Gastroesophageal sphincter (tissue), 4 donors: ENCODE data around the gene PMF1. TPM values are rescaled to one million over a fixed set of nuclear protein-coding genes. Genes with fewer than 3 reads are reported as not detected.

ENCODE experiments used
- ATAC-seq: fragments of 150-250 bp; one replicate; pipeline ENCODE4 v1.9.1; 2016; ENCODE audit warnings: mild to moderate bottlenecking, moderate library complexity
- H3K27ac ChIP-seq, 4 donors: fragments of 200-600 bp; sonication (generic) in 3 of 4; 1 replicate in 3 of 4; 2 replicates in 1 of 4; pipeline ENCODE4 v1.5.1; 2016 to 2019
- H3K27me3 ChIP-seq: fragments of 200-600 bp; sonication (generic); one replicate; pipeline ENCODE4 v1.5.1; 2019
- H3K36me3 ChIP-seq, 2 donors: fragments of 200-600 bp; sonication (generic); one replicate each; pipeline ENCODE4 v1.5.1; 2019; ENCODE audit warnings: control low read depth in 1 of 2
- H3K4me1 ChIP-seq, 3 donors: fragments of 200-600 bp; sonication (generic); 1 replicate in 2 of 3; 2 replicates in 1 of 3; pipeline ENCODE4 v1.5.1; 2016 to 2019; ENCODE audit warnings: control low read depth in 2 of 3
- H3K4me3 ChIP-seq, 2 donors: fragments of 200-600 bp; sonication (generic); one replicate each; pipeline ENCODE4 v1.5.1; 2019; ENCODE audit warnings: mild to moderate bottlenecking in 1 of 2, moderate library complexity in 1 of 2
- H3K9me3 ChIP-seq, 3 donors: fragments of 200-600 bp; sonication (generic); one replicate each; pipeline ENCODE4 v1.5.1; 2017 to 2019; ENCODE audit warnings: control low read depth in 2 of 3
- CTCF ChIP-seq, 4 experiments: fragments of 200-600 bp in 2 of 4; fragments of 450-650 bp in 2 of 4; sonication (generic) in 1 of 4; IDR thresholded peaks; one replicate each; pipeline ENCODE4 v1.5.1; 2017 to 2019; ENCODE audit warnings: antibody characterized with exemption in 4 of 4, mild to moderate bottlenecking in 2 of 4, moderate library complexity in 2 of 4
- EP300 ChIP-seq: sonication (generic); formaldehyde crosslinking; IDR thresholded peaks from one replicate; pipeline ENCODE4 v1.6.1; 2017; ENCODE audit warnings: antibody characterized with exemption, mild to moderate bottlenecking
- POLR2A ChIP-seq, 2 donors: fragments of 450-650 bp; IDR thresholded peaks; one replicate each; pipeline ENCODE4 v1.6.1; 2017; ENCODE audit warnings: antibody characterized with exemption in 2 of 2, mild to moderate bottlenecking in 2 of 2, moderate library complexity in 1 of 2
- POLR2AphosphoS5 ChIP-seq: sonication (generic); formaldehyde crosslinking; IDR thresholded peaks from one replicate; pipeline ENCODE4 v1.6.1; 2017; ENCODE audit warnings: antibody characterized with exemption
- WGBS, 2 donors: methylation state at CpG; one replicate each; pipeline ENCODE4 v1.1.5; 2018; ENCODE audit warnings: low coverage in 1 of 2; 5-methylcytosine and 5-hydroxymethylcytosine counted together
- total RNA-seq, 4 donors: library from RNA; depleted of rRNA; stranded (reverse); fragments of >200 nt; gene quantifications; one replicate each; pipeline ENCODE4 v1.1.0, GENCODE V29; 2016

PMF1 gene
- total RNA-seq, 4 donors from 2014 or later: 49.3 to 58.9 (median 51.8) TPM

GRCh38 chr1:156217871-156218270 is 5.1 kb downstream of the PMF1 start:
- Histone ChIP-seq H3K27me3 (no peaks in the 10 kb centered on the region), H3K4me1 (peaks cover 0 to 40% (median 7%) of the 10 kb centered on the region in 3 donors), H3K36me3 (peaks cover 0 to 39% of the 10 kb centered on the region in 2 donors), H3K9me3 (no peaks in the 10 kb centered on the region), H3K27ac (peak overlapping the region in 3 of 4 donors; percentile 12 to 61 (median 39)), H3K4me3 (no peak overlapping the region)
- no peak for ATAC-seq
- WGBS, 2 donors: 30 to 70% methylated on average over 2 of the region's 2 CpGs
- TF ChIP-seq EP300: no peak
- no peak for TF ChIP-seq CTCF (IDR thresholded peaks at IDR 0.05)
- no peak for TF ChIP-seq POLR2A (IDR thresholded peaks at IDR 0.05)
- peak; percentile 59 for TF ChIP-seq POLR2AphosphoS5

- TF ChIP-seq POLR2A (IDR thresholded peaks at IDR 0.05) (no peak), POLR2AphosphoS5 (no peak), EP300 (no peak), CTCF (IDR thresholded peaks at IDR 0.05) (no peak)
- WGBS, 2 donors: 96 to 100% methylated on average over 5 to 6 of the region's 9 CpGs
Observed at GRCh38 chr1:156220226-156220625, 7.4 kb downstream of the PMF1 start.

GRCh38 chr1:156221986-156222692 is 9.3 kb downstream of the PMF1 start:
- ATAC-seq: no peak
- H3K4me3 ChIP-seq: no peak overlapping the region
- TF ChIP-seq EP300 (no peak), CTCF (IDR thresholded peaks at IDR 0.05) (no peak), POLR2AphosphoS5 (no peak), POLR2A (IDR thresholded peaks at IDR 0.05) (no peak)
- H3K27ac ChIP-seq: no peak overlapping the region
- H3K9me3 ChIP-seq: no peaks in the 10 kb centered on the region
- H3K4me1 ChIP-seq: peaks cover 0 to 28% (median 0%) of the 10 kb centered on the region in 3 donors
- 87 to 90% methylated on average over 2 to 8 of the region's 13 CpGs for WGBS, 2 donors
- H3K27me3 ChIP-seq: no peaks in the 10 kb centered on the region
- peaks cover 0 to 67% of the 10 kb centered on the region in 2 donors for H3K36me3 ChIP-seq

More at GRCh38 chr1:156220226-156220625, 7.4 kb downstream of the PMF1 start:
- Histone ChIP-seq H3K27ac (no peak overlapping the region), H3K4me1 (peaks cover 0 to 28% (median 0%) of the 10 kb centered on the region in 3 donors), H3K4me3 (no peak overlapping the region), H3K9me3 (no peaks in the 10 kb centered on the region), H3K27me3 (no peaks in the 10 kb centered on the region), H3K36me3 (peaks cover 0 to 59% of the 10 kb centered on the region in 2 donors)
- ATAC-seq: no peak

GRCh38 chr1:156225677-156226014 is 12.8 kb downstream of the PMF1 start:
- H3K9me3 ChIP-seq: no peaks in the 10 kb centered on the region
- TF ChIP-seq CTCF (IDR thresholded peaks at IDR 0.05): no peak
- no peak for TF ChIP-seq EP300
- no peak for TF ChIP-seq POLR2A (IDR thresholded peaks at IDR 0.05)
- no peak for TF ChIP-seq POLR2AphosphoS5
- peaks cover 0 to 71% of the 10 kb centered on the region in 2 donors for H3K36me3 ChIP-seq
- H3K27ac ChIP-seq: no peak overlapping the region
- peaks cover 0 to 28% (median 0%) of the 10 kb centered on the region in 3 donors for H3K4me1 ChIP-seq
- H3K27me3 ChIP-seq: no peaks in the 10 kb centered on the region
- WGBS, 2 donors: 0 to 14% methylated on average over 2 of the region's 2 CpGs
- no peak for ATAC-seq
- H3K4me3 ChIP-seq: no peak overlapping the region

GRCh38 chr1:156226116-156226538 is 13.3 kb downstream of the PMF1 start:
- Histone ChIP-seq H3K4me1 (peaks cover 0 to 29% (median 0%) of the 10 kb centered on the region in 3 donors), H3K36me3 (peaks cover 0 to 66% of the 10 kb centered on the region in 2 donors), H3K4me3 (no peak overlapping the region), H3K9me3 (no peaks in the 10 kb centered on the region), H3K27ac (no peak overlapping the region), H3K27me3 (no peaks in the 10 kb centered on the region)
- TF ChIP-seq POLR2A (IDR thresholded peaks at IDR 0.05): no peak
- no peak for ATAC-seq
- 78 to 79% methylated on average over 1 of the region's 2 CpGs for WGBS, 2 donors
